CD1c-positive myeloid dendritic cell (primary cell): ENCODE results near the gene GRAMD2B.
"Not testable (repeated sequence)": the region's sequence is repeated elsewhere in the genome, so short reads cannot be mapped to it uniquely, and the experiment has no call there.

Experiments
- DNase-seq: peaks from one replicate; pipeline ENCODE4 v3.0.0-alpha.2; 2016; ENCODE audit errors: extremely low spot score

GRAMD2B gene, protein sequence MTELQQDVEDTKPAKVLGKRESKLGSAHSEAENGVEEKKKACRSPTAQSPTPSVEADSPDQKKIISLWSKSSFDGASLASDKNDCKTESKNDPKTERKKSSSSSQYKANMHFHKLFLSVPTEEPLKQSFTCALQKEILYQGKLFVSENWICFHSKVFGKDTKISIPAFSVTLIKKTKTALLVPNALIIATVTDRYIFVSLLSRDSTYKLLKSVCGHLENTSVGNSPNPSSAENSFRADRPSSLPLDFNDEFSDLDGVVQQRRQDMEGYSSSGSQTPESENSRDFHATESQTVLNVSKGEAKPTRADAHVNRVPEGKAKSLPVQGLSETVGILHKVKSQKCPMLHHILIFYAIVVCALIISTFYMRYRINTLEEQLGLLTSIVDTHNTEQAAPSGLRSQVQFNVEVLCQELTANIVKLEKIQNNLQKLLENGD

DNA sequence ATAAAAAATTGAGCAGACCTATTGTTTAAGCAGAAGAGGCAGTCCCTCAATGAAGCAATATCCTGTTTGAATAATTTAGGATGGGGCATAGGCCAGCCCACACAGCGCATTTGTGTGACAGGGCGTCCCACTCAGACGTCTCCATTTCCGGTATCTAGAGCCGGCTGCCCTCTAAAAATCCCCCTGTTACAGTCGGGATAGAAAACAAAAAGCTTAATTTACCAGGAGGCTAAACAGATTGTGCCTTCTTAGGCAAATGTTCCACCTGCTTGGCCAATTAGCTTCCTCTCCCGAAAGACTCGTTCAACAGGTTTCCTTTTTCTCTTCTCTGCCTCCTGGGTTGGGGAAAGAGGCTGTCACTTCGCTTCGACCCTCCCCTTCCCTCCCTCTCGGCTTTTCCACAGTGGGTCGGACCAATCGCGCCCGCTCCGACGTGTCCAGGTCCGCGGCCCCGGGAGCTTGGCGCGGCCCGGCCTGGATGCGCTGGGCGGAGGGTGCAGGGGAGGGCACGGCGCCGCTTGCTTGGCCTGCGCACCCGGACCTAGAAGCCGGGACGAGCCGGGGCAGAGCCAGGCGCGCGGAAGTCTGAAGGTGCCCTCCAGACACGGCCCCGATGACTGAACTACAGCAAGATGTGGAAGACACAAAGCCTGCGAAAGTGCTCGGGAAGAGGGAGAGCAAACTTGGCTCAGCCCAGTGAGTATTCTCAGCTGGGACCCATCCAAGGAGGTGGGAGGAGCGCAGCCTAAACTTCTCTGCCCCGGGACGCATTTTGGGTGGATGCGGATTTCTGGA lies at the start of gene GRAMD2B:
Gene GRAMD2B, plus strand, starts transcription at position 416 of the 795 bp plus-strand sequence. Its CDS starts 198 bp downstream, at position 614.
- peak; percentile 74 for DNase-seq

DNA sequence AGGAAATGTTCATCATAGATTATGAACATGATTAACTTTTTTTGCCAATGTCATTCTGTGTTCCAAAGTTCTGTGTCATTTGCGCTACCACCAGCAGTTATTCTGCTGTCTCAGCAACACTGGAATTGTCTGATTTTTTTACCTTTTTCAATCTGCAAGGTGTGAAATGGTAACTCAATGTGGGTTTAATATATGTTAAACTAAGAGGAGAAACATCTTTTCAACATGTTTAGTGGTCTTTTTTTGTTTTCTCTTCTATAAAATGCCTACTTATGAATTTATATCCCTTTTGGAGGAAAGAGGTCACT lies 49.1 kb upstream of the GRAMD2B start:
- DNase-seq, result no peak

DNA sequence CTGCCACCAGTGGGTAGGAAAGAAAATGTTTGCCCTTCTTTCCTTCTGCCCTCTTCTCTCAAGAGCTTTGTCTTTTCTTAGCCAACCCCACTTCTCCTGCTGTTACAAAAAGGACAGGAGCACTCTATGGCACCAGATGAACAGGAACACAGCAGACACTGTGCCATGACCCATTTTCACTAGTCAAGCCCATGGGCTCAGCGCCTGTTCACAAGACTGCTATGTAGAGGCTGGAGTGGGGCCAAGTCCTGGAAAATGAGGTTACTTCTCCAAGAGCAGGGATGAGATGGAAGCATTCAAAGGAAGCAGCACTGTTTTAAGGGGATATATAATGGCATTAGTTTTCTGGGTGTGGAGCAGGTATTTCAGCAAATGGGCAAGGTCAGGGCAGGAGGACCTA lies 46.8 kb upstream of the GRAMD2B start:
- DNase-seq, result no peak

DNA sequence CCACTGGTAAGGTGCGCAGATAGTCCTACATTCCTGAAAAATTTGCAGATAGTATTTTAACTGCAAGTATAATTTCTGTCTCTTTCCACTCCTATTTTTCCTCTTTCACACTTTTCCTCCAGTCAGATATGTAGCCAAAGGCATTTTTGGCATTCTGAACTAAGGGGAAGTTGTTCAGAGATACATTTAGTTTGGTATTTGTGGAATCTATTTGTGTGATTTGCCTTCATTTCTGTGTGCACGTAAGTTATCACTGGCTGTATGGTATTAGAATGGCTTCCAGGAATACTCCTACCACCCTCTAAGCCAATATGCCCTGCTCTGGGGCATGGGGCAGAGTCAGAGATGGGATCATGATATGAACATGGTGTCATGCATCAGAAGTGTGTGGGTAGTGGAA lies 45.8 kb upstream of the GRAMD2B start:
- no peak for DNase-seq

DNA sequence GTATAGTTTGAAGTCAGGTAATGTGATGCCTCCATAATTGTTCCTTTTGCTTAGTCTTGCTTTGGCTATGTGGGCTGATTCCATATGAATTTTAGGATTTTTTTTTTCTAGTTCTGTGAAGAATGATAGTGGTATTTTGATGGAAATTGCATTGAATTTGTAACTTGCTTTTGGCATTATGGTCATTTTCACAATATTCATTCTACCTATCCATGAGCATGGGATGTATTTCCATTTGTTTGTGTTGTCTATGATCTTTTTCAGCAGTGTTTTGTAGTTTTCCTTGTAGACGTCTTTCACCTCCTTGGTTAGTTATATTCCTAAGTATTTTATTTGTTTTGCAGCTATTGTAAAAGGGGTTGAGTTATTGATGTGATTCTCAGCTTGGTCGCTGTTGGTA lies 42.9 kb upstream of the GRAMD2B start:
- not testable (repeated sequence) for DNase-seq

DNA sequence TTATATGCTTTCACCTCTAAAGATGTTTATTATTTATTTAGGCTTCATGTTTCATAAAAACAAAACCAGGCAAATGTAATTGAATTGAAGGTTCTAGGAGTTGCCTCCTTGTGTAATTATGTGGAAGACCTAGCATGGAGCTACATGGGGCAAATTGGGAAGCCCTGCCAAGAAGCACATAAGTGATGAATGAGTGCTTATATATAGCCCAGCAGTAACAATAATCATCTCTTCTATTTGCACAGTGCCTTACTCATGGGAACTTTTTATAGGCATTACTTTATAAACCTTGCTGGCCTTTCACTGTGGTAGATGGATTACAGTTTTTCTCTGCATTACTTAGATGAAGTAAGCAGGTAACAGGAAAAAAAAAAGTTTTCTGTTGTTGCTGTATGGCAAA lies 40.0 kb upstream of the GRAMD2B start:
- no peak for DNase-seq

DNA sequence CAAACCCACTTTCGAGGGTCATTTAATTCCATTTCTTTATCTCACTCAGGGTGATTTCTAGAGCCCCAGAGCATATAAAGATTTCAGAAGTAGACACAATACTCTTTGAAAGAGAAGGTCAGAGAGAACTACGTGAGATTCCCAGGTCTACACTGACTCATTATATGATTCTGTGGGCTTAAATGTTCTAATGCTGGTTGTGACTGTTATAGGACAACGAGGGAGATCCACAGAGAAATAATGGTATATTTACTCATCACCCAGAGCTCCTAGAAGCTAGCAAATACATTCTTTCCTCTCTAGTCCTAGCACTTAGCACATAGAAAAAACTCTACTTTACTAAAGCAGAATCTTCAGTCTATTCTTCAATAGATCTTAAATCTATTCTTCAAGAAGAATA lies 39.4 kb upstream of the GRAMD2B start:
- DNase-seq, result no peak

DNA sequence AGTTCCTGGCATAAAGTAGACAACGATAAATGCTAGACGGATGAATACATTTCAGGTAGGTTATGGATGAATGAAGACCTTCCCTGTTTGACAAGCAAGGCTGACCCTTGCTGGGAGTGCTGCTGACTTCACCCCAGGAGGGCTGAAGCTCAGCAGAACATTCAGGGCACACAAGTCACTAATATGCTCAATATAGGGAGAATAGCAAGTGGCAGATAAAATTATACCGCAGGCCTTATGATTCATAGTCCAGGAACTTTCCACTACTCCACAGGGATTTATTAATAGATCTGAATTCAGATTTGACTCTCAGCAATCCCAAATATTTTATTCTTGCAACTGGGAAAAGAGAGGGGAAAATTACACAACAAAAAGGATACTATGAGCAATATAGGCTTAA lies 38.2 kb upstream of the GRAMD2B start:
- DNase-seq, result no peak

DNA sequence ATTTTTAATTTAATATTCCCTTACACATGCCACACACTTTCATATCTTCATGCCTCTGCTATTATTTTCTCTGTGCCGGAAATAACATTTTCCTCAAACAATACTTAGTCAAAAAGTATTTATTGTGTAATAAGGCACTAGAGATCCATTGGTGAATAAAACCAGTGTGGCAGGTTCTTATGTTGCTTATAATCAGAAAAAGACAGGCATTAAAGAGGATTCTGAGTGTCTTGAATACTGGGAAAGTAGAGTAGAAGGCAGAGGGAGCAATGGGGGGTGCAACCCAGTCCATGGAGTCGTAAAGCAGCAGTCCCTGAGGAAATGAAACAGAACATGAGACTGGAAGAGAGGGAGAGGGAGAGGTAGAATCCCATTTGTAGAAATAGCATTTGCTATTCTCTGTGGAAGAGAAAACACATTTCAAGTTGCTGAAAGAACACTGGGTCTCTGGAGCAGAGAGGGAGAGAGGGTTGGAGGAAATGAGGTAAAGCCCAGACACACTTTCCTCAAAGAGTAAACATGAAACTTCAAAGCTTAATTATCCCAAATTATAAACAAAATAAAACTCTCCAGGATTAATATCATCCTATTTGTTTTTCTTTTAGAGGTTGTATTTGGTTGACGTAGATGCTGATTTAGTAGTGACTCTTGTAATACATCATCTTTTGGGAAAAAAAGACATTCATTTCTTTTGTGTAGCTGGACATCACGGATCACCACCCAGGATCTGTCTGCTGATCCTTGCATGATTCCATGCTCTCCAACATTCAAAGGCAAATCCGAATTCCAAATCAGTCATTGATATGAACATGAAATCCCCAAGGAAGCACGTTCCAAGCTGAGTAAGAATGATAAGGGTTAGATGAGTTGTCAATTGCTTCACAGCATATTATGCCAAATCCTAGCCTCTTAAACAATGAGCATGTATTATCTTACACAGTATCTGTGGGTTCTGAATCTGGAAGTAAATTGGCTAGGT lies 37.4 kb upstream of the GRAMD2B start:
- DNase-seq, result no peak

DNA sequence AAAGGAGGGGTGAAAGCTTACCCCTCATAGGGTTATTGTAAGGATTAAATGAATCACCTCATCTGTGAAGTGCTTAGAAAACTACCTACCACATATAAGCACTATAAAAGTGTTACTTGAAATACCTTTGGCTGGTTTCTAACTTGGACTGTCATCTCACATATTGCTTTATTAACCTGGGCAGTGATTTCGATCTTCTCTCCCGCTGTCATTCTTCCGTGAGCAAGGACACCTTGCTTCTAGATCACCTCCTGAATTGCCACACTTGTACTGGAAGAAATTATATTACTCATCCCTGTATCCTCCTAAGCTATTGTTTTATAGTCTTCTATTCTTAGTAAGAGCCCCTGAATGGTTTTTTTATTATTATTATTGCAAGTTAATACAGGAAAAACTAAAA lies 34.0 kb upstream of the GRAMD2B start:
- DNase-seq, result no peak

DNA sequence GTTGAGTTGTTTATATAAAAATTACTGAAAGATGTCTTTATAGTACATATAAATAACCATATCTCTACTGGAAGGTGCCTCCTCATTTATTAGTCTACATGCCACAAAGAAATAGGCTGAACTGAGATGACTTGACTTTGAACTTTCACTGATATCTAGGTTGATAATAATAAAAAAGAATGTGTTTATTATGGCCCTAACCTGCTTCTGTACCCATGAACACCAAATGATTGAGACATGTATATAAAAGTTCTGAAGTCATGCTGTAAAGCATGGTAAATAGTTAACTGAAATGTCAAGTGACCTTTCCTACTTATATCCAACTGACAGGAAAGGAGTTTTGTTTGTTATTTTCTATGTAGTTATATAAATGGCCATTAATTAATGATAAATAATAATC lies 33.2 kb upstream of the GRAMD2B start:
- no peak for DNase-seq

DNA sequence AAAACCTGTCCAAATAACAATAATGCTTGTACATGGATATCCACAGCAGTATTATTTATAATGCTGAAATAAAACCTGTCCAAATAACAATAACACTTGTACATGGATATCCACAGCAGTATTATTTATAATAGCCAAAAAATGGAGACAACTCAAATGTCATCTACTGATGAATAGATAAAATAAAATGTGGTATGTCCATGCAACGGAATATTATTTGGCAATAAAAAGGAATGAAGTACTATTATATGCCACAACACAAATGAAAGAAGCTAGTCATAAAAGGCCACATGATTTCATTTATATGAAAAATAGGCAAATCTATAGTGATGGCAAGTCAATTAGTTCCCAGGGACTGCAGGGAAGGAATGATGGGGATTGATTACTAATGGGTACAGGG lies 31.8 kb upstream of the GRAMD2B start:
- no peak for DNase-seq

DNA sequence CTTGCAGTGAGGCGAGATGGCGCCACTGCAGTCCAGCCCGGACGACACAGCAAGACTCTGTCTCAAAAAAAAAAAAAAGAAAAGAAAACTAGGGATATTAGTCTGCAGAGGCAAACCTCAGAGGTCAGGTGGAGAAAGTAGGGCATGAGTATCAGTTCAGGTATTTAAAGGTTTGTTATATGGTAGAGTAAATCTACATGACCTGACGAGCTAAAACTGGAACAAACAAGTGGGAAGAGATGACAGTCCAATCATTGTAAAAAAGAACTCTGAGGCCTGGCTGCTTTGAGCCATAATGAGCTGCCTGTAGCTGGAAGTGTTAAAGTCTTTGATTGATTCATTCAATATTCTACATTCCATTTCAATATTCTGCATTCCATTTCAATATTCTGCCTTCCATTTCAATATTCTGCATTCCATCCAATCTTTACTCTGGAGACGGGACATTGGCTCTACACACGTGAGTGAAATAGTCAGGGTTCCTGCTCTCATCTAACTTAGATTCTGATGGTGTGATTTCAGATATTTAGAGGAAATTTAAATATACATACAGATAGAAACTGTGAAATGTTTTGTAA lies 28.9 kb upstream of the GRAMD2B start:
- no peak for DNase-seq

DNA sequence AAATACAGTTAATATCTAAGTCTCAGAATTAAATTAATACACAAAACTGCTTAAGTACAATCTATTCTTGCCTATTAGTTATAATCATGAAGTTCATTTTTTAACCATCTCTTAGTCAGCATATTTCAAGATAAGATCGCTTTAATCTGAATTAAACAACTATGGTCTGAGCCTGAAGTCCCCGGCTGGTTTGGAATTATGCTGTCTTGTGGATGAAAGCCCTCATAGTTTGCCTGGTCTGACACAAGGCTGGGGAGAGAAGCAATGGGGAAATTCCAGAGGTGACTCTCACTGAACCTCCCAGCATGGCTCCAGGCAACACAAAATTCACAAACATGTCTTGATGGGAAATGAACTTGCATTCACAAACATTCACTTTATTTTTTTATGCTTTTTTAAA lies 28.0 kb upstream of the GRAMD2B start:
- DNase-seq, result no peak

DNA sequence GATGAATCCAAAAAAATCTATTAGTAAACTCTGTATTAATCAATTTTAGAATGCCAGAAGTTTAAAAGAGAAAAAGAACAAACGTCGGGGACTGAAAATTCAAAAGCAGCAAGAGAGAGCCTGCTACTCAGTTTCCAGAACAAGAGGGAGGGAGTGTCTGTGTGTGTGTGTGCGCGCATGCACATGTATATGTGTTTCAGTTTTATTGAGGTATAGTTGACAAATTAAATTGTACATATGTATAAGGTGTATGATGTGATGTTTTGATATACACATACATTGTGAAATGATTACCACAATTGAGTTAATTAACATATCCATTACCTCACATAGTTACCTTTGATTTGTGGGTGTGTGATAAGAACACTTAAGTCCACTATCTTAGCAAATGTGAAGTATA lies 27.6 kb upstream of the GRAMD2B start:
- DNase-seq, result no peak

DNA sequence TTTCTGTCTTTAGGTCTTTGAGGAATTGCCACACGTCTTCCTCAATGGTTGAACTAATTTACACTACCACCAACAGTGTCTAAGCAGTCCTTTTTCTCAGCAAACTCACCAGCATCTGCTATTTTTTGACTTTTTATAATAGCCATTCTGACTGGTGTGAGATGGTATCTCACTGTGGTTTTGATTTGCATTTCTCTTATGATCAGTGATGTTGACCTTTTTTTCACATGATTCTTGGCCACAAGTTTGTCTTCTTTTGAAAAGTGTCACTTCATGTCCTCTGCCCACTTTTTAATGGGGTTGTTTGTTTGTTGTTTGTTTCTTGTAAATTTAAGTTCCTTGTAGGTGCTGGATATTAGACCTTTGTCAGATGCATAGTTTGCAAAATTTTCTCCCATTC lies 26.5 kb upstream of the GRAMD2B start:
- not testable (repeated sequence) for DNase-seq

DNA sequence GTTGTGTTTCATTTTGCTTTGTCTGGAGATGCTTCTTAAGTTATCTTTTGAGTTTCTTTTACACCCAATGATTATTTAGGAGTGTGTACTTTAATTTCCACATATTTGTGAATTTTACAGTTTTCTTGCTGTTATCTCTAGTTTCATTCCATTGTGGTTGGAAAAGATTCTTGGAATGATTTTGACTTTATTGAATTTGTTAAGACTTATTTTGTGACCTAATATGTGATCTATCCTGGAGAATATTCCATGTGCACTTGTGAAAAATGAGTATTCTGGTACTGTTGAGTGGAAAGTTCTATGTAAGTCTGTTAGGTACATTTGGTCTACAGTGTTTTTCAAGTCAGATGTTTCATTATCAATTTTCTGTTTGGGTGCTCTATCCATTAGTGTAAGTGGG lies 24.4 kb upstream of the GRAMD2B start:
- DNase-seq, result no peak

DNA sequence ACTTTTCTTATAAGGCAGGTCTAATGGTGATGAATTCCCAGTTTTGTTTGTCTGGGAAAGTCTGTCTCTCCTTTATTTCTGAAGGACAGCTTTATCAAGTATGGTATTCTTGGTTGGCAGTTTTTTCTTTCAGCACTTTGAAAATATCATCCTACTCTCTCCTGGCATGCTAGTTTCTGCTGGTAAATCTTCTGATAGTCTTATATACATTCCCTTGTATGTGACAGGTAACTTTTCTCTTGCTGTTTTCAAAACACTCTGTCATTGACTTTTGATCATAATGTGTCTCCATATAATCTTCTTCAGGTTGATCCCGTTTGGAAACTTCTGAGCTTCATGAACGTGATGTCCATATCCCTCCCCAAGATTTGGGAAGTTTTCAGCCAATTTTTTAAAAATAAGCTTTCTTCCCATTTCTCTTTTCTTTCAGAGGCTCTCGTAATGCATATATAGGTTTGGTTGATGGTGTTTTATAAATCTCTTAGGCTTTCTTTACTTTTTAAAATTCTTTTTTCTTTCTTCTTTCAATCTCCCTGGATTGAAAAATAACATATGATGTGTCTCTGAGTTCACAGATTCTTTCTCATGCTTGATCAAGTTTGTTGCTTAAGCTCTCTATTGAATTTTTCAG lies 22.5 kb upstream of the GRAMD2B start:
- DNase-seq, result no peak

DNA sequence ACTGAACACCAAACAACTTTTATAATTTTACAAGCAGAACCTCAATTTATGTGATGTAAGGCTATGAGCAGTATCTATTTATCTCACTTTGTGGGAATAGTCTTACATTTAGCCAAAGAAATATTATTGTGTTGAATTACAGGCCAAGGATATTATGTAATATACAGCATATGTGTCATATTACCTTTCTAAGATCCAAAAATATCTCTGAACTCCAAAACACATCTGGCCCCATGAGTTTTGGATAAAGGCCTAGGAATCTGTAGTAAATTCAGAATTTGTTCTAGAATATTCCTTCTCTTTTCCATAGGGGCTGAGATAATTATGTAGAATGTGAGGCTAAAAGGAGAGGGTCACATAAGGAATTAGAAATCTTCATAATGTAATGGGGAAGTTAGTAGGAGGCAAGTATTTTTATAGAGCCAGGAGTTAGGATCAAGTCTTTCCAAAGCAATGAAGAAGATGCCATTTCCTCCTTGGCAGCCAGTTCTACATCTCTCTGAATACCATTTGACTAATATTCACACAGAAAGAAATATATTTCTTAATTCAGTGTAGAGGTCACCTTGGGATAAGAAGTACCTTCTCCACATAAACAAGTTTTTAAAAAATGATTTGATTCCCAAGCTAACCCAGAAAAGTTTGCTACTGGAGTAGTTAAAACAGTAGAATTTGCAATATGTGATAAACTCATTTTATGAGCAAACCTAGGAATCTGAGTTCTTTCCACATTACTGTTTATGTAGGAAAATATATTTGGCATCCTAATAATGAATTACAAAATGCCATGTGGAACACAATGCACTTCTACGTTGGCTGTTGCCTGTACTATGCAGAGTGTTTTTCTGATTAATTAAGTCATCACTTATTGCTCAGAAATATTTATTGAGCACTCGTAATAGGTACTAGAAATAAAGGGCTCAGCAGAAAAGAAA lies 20.3 kb upstream of the GRAMD2B start:
- DNase-seq, result no peak

DNA sequence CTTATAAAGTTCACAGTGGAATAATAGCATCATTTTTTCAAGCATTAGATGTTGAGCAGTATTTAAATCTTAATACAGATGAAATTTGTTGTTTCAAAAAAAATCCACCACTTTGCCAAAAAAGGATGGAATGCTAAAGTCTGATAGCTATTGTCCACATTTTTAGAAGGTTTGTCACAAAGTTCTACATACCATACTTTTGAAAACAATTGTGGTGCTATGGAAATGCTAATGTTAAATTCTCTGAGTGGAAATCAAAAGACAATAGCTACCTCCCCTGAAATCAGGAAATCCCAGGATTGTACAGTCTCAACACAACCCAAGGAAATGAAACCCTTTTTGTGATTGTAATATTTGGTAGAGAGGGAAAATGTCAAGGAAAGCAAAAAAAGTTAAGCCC lies 19.3 kb upstream of the GRAMD2B start:
- no peak for DNase-seq
